A549 (cell line): ENCODE results near the gene SYT12. TPM values are rescaled to one million over a fixed set of nuclear protein-coding genes. Genes with fewer than 3 reads are reported as not detected.
A peak's percentile ranks its signal among the peaks of the same experiment; 100 is the strongest.

Experiments
- ATAC-seq, 2 experiments: fragments of 200-7000 bp in 1 of 2; fragments of >200 bp in 1 of 2; cut with Nextera tagmentation in 1 of 2; cut with Tn5 transposase in 1 of 2; 3 replicates each; pipeline versions ENCODE4 v1.8.0 to v1.9.1; 2018 to 2020; ENCODE audit warnings: mild to moderate bottlenecking in 1 of 2, moderate library complexity in 1 of 2
- CTCF ChIA-PET: fragments of 300-600 bp; sonication (Branson Sonifier 250); formaldehyde crosslinking; extraction: SDS; loops from one replicate; lab custom pipeline; 2021; ENCODE audit warnings: antibody characterized with exemption, inconsistent platforms; lab: Yijun Ruan, JAX
- POLR2A ChIA-PET: fragments of 350-600 bp; formaldehyde crosslinking; extraction: SDS; loops from one replicate; lab custom pipeline; 2021; ENCODE audit warnings: antibody characterized with exemption, inconsistent platforms; lab: Yijun Ruan, JAX
- DNase-seq, 2 experiments: peaks; one replicate each; pipeline versions ENCODE4 v3.0.0 to v3.0.0-alpha.2; 2011 to 2016; ENCODE audit warnings: low read depth in 1 of 2, low spot score in 1 of 2
- FAIRE-seq: peaks from 2 replicates; lab custom pipeline; 2011; peaks lifted over from hg19 to GRCh38; lab: Jason Lieb, UNC
- H3K27ac ChIP-seq, 2 experiments: fragments of >200 bp; sonication (Bioruptor Twin); formaldehyde crosslinking; 3 replicates each; pipeline ENCODE4 v1.5.1; 2016 to 2017
- H3K4me1 ChIP-seq: fragments of >200 bp; sonication (Bioruptor Twin); formaldehyde crosslinking; 3 replicates; pipeline ENCODE4 v1.6.1; 2016
- H3K4me2 ChIP-seq: fragments of >200 bp; sonication (Bioruptor Twin); formaldehyde crosslinking; 3 replicates; pipeline ENCODE4 v1.6.1; 2016
- H3K4me3 ChIP-seq: fragments of >200 bp; sonication (Bioruptor Twin); formaldehyde crosslinking; 3 replicates; pipeline ENCODE4 v1.5.1; 2016
- H3K9me3 ChIP-seq: fragments of >200 bp; sonication (Bioruptor Twin); formaldehyde crosslinking; 3 replicates; pipeline ENCODE4 v1.6.1; 2016
- BHLHE40 ChIP-seq: IDR thresholded peaks from 2 replicates; pipeline ENCODE4 v1.6.1; 2012; ENCODE audit warnings: low read depth, low read length, inconsistent platforms
- CBX2 ChIP-seq: fragments of 200-600 bp; sonication (generic); IDR thresholded peaks from 2 replicates; pipeline ENCODE4 v1.6.1; 2016; ENCODE audit warnings: low read depth, mild to moderate bottlenecking, borderline replicate concordance
- CHD2 ChIP-seq: fragments of 150-350 bp; IDR thresholded peaks from 2 replicates; pipeline ENCODE4 v1.6.1; 2014; ENCODE audit warnings: low read length; ENCODE audit not compliant: partially characterized antibody
- EHMT2 ChIP-seq: fragments of 200-600 bp; sonication (generic); IDR thresholded peaks from 2 replicates; pipeline ENCODE4 v1.6.1; 2016; ENCODE audit warnings: antibody characterized with exemption, low read depth, mild to moderate bottlenecking, moderate library complexity
- FOXS1 ChIP-seq: fragments of 250-450 bp; sonication (Bioruptor Pico); IDR thresholded peaks from 2 replicates; pipeline ENCODE4 v1.5.0; 2020; ENCODE audit warnings: mild to moderate bottlenecking, moderate library complexity
- HDAC2 ChIP-seq: fragments of 200-600 bp; sonication (generic); IDR thresholded peaks from 2 replicates; pipeline ENCODE4 v1.6.1; 2016
- JUN ChIP-seq, 2 experiments: fragments of >200 bp; sonication (Bioruptor Twin); formaldehyde crosslinking; IDR thresholded peaks; 2 replicates in 1 of 2; 3 replicates in 1 of 2; pipeline ENCODE4 v1.6.1; 2016 to 2017
- KDM1A ChIP-seq: fragments of 200-600 bp; sonication (generic); IDR thresholded peaks from 2 replicates; pipeline ENCODE4 v1.6.1; 2016; ENCODE audit warnings: low read depth, mild to moderate bottlenecking
- MAFK ChIP-seq: fragments of 450-650 bp; IDR thresholded peaks from 2 replicates; pipeline ENCODE4 v1.6.1; 2014; ENCODE audit not compliant: partially characterized antibody
- NFE2L2 ChIP-seq: fragments of 150-350 bp; conservative IDR thresholded peaks from 2 replicates; pipeline ENCODE4 v1.6.1; 2014; ENCODE audit warnings: low read length
- NR3C1 ChIP-seq: fragments of >200 bp; sonication (Bioruptor Twin); formaldehyde crosslinking; IDR thresholded peaks from 3 replicates; pipeline ENCODE4 v1.6.1; 2017
- POLR2AphosphoS2 ChIP-seq: conservative IDR thresholded peaks from 2 replicates; pipeline ENCODE4 v1.6.1; 2012; ENCODE audit warnings: low read length, improper control_type of control experiment, inconsistent platforms
- RAD21 ChIP-seq, 2 experiments: fragments of >200 bp in 1 of 2; sonication (Bioruptor Twin) in 1 of 2; formaldehyde crosslinking in 1 of 2; IDR thresholded peaks in 1 of 2; conservative IDR thresholded peaks in 1 of 2; 2 replicates in 1 of 2; 3 replicates in 1 of 2; pipeline ENCODE4 v1.6.1; 2012 to 2018; ENCODE audit warnings: inconsistent platforms in 1 of 2
- SMC3 ChIP-seq: fragments of >200 bp; sonication (Bioruptor Twin); formaldehyde crosslinking; IDR thresholded peaks from 3 replicates; pipeline ENCODE4 v1.6.1; 2018; ENCODE audit warnings: inconsistent platforms
- TFCP2L1 ChIP-seq: fragments of 250-450 bp; sonication (Bioruptor Pico); IDR thresholded peaks from 2 replicates; pipeline ENCODE4 v1.5.0; 2021; ENCODE audit warnings: mild to moderate bottlenecking
- ZFP36 ChIP-seq: fragments of 450-650 bp; IDR thresholded peaks from 2 replicates; pipeline ENCODE4 v1.6.1; 2014; ENCODE audit warnings: borderline replicate concordance; ENCODE audit not compliant: partially characterized antibody
- ZSCAN20 ChIP-seq: fragments of 250-450 bp; sonication (Bioruptor Pico); IDR thresholded peaks from 2 replicates; pipeline ENCODE4 v1.8.0; 2022; ENCODE audit warnings: mild to moderate bottlenecking, moderate library complexity
- WGBS: methylation state at CpG from one replicate; pipeline ENCODE4 v1.1.6; 2017; ENCODE audit errors: missing lambda C conversion rate; 5-methylcytosine and 5-hydroxymethylcytosine counted together
- polyA plus RNA-seq, 4 experiments: library from polyadenylated mRNA; depleted of rRNA in 3 of 4; stranded (reverse); fragments of >200 nt; fragmentation: RNase III in 1 of 4; extraction: RNeasy Plus Mini Kit Qiagen cat#74134 plus additional on column Dnase treatment in 1 of 4; gene quantifications; 2 replicates in 3 of 4; 3 replicates in 1 of 4; pipeline ENCODE4 v1.2.3, GENCODE V29; 2011 to 2017
- TF ChIP-seq, protein P1 (sequence below): fragments of >200 bp; sonication (Bioruptor Twin); formaldehyde crosslinking; IDR thresholded peaks from 3 replicates; pipeline ENCODE4 v1.5.1; 2016

Gene SYT12
- polyA plus RNA-seq, 2 of the 4 experiments (the other 2 are of a cell fraction), result 1.4 to 9.6 TPM

- POLR2A ChIA-PET, result interaction anchor here (0.6 to 2.0 kb wide), 5 partner anchors 89 to 132 kb away, joined by 3 to 7 read pairs (median 3); partner anchors contain the start of gene RCE1
- H3K4me2 ChIP-seq, result peak overlapping the region; percentile 78
- H3K4me1 ChIP-seq, result peaks cover 63% of the 10 kb centered on the region
These were observed 47.4 kb upstream of the SYT12 start for GRCh38 chr11:66975405-66976027.

GRCh38 chr11:66976028-66976467, 46.9 kb upstream of the SYT12 start:
- POLR2A ChIA-PET, result interaction anchor here (0.6 to 2.0 kb wide), 6 partner anchors 90 to 133 kb away, joined by 3 to 7 read pairs (median 4); partner anchors contain the start of gene RCE1
- TF ChIP-seq RAD21 (conservative IDR thresholded peaks at IDR 0.05 in 1 of 2, IDR thresholded peaks at IDR 0.05 in 1 of 2) (peak; percentile 84 to 88), SMC3 (peak; percentile 77; the same call in 2 of the 3 replicates), FOXS1 (no peak), CBX2 (no peak), BHLHE40 (no peak)
- TF ChIP-seq, protein P1, sequence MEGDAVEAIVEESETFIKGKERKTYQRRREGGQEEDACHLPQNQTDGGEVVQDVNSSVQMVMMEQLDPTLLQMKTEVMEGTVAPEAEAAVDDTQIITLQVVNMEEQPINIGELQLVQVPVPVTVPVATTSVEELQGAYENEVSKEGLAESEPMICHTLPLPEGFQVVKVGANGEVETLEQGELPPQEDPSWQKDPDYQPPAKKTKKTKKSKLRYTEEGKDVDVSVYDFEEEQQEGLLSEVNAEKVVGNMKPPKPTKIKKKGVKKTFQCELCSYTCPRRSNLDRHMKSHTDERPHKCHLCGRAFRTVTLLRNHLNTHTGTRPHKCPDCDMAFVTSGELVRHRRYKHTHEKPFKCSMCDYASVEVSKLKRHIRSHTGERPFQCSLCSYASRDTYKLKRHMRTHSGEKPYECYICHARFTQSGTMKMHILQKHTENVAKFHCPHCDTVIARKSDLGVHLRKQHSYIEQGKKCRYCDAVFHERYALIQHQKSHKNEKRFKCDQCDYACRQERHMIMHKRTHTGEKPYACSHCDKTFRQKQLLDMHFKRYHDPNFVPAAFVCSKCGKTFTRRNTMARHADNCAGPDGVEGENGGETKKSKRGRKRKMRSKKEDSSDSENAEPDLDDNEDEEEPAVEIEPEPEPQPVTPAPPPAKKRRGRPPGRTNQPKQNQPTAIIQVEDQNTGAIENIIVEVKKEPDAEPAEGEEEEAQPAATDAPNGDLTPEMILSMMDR, result peak; percentile 79
- peak; percentile 33 to 44; a peak in 5 of 6 replicates for ATAC-seq
- H3K9me3 ChIP-seq, result peaks cover 18% of the 10 kb centered on the region
- WGBS, result 86% methylated on average over 9 of the region's 9 CpGs
- CTCF ChIA-PET, result interaction anchor here (0.6 to 3.3 kb wide), 59 partner anchors 8 to 568 kb away, joined by 3 to 33 read pairs (median 7); partner anchors contain the start of genes PC, RCE1 and SYT12
- peaks cover 61% of the 10 kb centered on the region for H3K4me1 ChIP-seq
- H3K4me3 ChIP-seq, result no peak overlapping the region
- H3K4me2 ChIP-seq, result peak overlapping the region; percentile 78
- DNase-seq, result peak in 1 of 2 experiments; percentile 53
- H3K27ac ChIP-seq, result peak overlapping the region; percentile 95 to 99
- FAIRE-seq, result no peak

More at GRCh38 chr11:66975405-66976027, 47.4 kb upstream of the SYT12 start:
- CTCF ChIA-PET, result interaction anchor here (0.6 to 3.3 kb wide), 58 partner anchors 9 to 568 kb away, joined by 3 to 33 read pairs (median 7); partner anchors contain the start of genes PC, RCE1 and SYT12
- DNase-seq, result no peak
- FAIRE-seq, result no peak
- peak; percentile 10 to 11; a peak in 5 of 6 replicates for ATAC-seq
- TF ChIP-seq KDM1A (peak; percentile 79; the same call in 1 of the 2 replicates), ZFP36 (peak; percentile 95), TFCP2L1 (no peak)
- Histone ChIP-seq H3K4me3 (peak overlapping the region; percentile 33), H3K9me3 (peaks cover 18% of the 10 kb centered on the region), H3K27ac (peak overlapping the region; percentile 95 to 99)
- WGBS, result 47% methylated on average over 8 of the region's 11 CpGs

- H3K4me2 ChIP-seq, result peak overlapping the region; percentile 78; the same call in 2 of the 3 replicates
- FAIRE-seq (no peak), DNase-seq (no peak), ATAC-seq (no peak)
- H3K4me1 ChIP-seq, result peaks cover 61% of the 10 kb centered on the region
- TF ChIP-seq, protein P1, result no peak
- TF ChIP-seq ZSCAN20 (no peak), EHMT2 (no peak), BHLHE40 (no peak), POLR2AphosphoS2 (no peak), MAFK (no peak), NFE2L2 (no peak), HDAC2 (no peak), NR3C1 (no peak), CHD2 (no peak), FOXS1 (no peak), JUN (IDR thresholded peaks at IDR 0.05) (no peak), CBX2 (no peak)
- H3K27ac ChIP-seq, result peak overlapping the region; percentile 62 to 95
- POLR2A ChIA-PET, result interaction anchor here (1.2 to 2.0 kb wide), 3 partner anchors 121 to 133 kb away, joined by 3 to 7 read pairs (median 5); partner anchors contain the start of gene RCE1
- 92% methylated on average over 5 of the region's 6 CpGs for WGBS
- H3K4me3 ChIP-seq, result no peak overlapping the region
- peaks cover 18% of the 10 kb centered on the region for H3K9me3 ChIP-seq
- CTCF ChIA-PET, result interaction anchor here (0.8 to 3.3 kb wide), 32 partner anchors 10 to 405 kb away, joined by 3 to 33 read pairs (median 10); partner anchors contain the start of gene RCE1
These were observed 46.0 kb upstream of the SYT12 start for GRCh38 chr11:66976925-66977324.
